GM15510 (cell line): Measurements from ENCODE around the gene NTRK3.

Experiments
- POLR2A ChIP-seq: IDR thresholded peaks from 3 replicates; pipeline ENCODE4 v1.6.1; 2011; ENCODE audit warnings: borderline replicate concordance; ENCODE audit not compliant: insufficient read length; ENCODE audit errors: extremely low read depth

Gene NTRK3

GRCh38 chr15:88188300-88188699, 68.2 kb downstream of the NTRK3 start:
- no peak for TF ChIP-seq POLR2A

GRCh38 chr15:88187195-88187594, 69.3 kb downstream of the NTRK3 start:
- TF ChIP-seq POLR2A: no peak

GRCh38 chr15:88185584-88185983, 71.0 kb downstream of the NTRK3 start:
- TF ChIP-seq POLR2A: no peak

GRCh38 chr15:88181613-88182012, 74.9 kb downstream of the NTRK3 start:
- no peak for TF ChIP-seq POLR2A

- no peak for TF ChIP-seq POLR2A
These were observed 77.0 kb downstream of the NTRK3 start for GRCh38 chr15:88179562-88179961.

- TF ChIP-seq POLR2A: no peak
These were observed 77.9 kb downstream of the NTRK3 start for GRCh38 chr15:88178631-88179030.

- no peak for TF ChIP-seq POLR2A
These were observed 79.1 kb downstream of the NTRK3 start for GRCh38 chr15:88177451-88177850.

GRCh38 chr15:88174571-88174970, 82.0 kb downstream of the NTRK3 start:
- no peak for TF ChIP-seq POLR2A

GRCh38 chr15:88166082-88166993, 90.2 kb downstream of the NTRK3 start:
- no peak for TF ChIP-seq POLR2A

- TF ChIP-seq POLR2A: no peak
These were observed 94.9 kb downstream of the NTRK3 start for GRCh38 chr15:88161636-88162035.

- no peak for TF ChIP-seq POLR2A
These were observed 101.2 kb downstream of the NTRK3 start for GRCh38 chr15:88155310-88155709.

- no peak for TF ChIP-seq POLR2A
These were observed 103.9 kb downstream of the NTRK3 start for GRCh38 chr15:88152672-88153071.

GRCh38 chr15:88147760-88148159, 108.8 kb downstream of the NTRK3 start:
- TF ChIP-seq POLR2A: no peak

- TF ChIP-seq POLR2A: no peak
These were observed 111.5 kb downstream of the NTRK3 start for GRCh38 chr15:88144921-88145653.

- TF ChIP-seq POLR2A: no peak
These were observed 114.4 kb downstream of the NTRK3 start for GRCh38 chr15:88142121-88142520.

GRCh38 chr15:88141269-88141889, 115.2 kb downstream of the NTRK3 start:
- no peak for TF ChIP-seq POLR2A

GRCh38 chr15:88140398-88140797, 116.1 kb downstream of the NTRK3 start:
- no peak for TF ChIP-seq POLR2A
